COLO829 (cell line): ENCODE data around the gene TNS1.
A peak's percentile ranks its signal among the peaks of the same experiment; 100 is the strongest.

Experiments used
- DNase-seq: peaks from one replicate; pipeline ENCODE4 v3.0.0; 2012; ENCODE audit warnings: low spot score

The TNS1 gene

DNA sequence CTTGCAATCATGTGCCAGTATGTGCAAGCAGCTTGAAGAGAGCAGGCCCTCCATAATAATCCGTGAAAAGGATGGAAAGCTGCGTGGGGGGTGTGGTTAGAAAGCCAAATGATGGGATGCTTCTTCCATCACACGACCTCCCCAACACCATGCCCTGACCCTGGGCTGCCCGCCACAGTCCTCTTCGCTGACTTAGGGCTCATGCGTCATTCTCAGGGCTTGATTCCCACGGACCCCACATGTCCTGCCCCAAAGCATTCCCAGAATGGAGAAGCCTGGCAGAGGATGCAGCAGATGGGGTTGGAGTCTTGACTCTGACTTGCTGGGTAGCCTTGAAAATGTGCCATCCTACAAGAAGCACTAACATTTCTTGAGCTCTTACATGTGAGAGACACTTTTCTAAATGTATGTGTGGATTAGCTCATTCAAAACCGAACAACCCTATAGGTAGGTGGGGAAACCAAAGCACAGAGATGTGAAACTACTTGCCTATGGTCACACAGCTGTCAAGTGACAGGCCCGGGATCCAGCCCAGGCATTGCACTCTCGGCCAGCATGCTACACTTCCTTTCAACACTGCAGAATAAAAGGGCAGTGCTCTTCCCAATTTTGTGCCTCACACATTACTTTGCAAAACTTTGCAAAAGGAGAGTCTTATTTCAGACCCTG, 3.7 kb downstream of the TNS1 start:
- DNase-seq: no peak

DNA sequence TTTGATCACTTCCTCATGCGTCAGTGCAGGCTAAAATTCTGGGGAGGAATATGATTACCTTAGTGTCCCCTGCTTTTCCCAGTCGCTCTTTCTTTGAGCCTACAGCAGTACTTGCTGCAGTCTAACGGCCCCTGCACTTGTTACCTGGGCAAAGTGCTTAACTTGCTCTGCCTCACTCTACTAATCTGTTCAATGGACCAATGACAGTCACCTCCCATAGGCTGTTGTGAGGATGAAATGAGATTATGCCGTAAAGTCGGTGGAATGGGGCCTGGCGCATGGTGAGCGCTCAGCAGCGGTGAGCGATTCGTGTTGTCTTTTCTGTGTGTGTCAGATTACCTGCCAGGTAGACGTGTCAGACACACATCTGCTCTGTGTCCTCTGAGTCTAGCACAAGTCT, 5.3 kb downstream of the TNS1 start:
- DNase-seq: no peak

DNA sequence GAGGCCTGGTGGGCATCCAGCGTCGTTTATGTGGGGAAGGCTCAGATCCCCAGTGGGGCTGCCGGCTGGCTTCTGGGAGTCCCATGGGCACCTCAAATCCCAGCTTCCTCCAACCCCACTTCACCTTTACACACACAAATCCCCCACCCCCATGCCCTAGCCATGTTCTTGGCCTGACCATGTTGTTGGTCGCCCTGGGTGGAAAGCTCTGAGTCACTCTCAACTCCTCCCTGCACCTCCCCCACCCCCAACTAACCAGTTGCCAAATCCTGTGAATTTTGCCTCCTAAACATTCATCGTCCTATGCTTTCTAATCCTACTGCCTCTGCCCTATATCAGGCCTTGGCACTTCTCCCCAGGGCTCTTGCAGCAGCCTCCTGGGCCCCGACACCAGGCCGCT, 6.4 kb downstream of the TNS1 start:
- DNase-seq: no peak

DNA sequence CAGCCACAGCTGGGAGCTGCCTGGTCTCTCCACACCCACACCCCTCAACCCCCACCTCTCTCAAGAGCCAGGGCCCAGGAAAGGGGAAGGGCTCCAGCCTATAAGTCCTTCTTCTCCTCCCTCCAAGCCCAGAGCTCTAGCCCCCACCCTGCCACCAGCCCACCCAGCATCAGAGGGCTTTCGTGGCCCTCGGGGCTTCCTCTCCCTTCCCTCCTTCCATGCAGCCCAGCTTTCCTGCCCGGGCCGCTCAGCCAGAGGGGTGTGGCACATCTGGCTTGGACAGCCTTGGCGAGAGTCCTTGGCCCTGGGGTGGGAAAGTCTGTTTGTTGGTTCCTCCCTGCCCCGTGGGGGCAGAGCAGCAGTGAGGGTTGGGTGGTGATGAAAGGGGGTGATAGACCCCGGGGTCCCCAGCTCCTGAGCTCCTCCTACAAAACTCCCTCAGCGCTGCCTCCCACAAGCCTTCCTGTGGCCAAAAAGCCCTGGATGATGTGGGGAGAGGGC, 7.0 kb downstream of the TNS1 start:
- DNase-seq: no peak

DNA sequence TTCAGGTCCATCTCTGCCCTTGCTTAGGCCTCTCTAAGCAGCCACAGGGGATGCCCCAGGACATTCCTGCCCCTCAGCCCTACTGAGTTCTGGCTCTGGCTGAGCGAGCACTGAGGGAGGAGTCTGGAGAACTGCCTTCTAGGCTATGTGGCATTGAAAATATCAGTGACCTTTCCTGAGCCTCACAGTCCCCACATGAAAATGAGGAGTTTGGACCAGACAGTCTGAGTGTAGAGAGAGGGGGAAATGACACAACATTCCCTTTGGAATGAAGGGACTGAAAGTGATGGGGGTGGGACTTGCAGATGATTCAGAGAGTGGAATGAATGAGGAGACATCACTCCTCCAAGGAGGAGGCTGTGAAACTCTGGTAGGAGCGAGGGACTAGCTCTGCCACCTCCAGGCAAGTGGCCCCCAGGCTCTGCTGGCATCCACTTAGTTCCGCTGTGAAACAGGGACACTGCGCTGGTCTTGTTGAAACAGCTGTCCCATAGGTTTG, 8.0 kb downstream of the TNS1 start:
- DNase-seq: no peak

DNA sequence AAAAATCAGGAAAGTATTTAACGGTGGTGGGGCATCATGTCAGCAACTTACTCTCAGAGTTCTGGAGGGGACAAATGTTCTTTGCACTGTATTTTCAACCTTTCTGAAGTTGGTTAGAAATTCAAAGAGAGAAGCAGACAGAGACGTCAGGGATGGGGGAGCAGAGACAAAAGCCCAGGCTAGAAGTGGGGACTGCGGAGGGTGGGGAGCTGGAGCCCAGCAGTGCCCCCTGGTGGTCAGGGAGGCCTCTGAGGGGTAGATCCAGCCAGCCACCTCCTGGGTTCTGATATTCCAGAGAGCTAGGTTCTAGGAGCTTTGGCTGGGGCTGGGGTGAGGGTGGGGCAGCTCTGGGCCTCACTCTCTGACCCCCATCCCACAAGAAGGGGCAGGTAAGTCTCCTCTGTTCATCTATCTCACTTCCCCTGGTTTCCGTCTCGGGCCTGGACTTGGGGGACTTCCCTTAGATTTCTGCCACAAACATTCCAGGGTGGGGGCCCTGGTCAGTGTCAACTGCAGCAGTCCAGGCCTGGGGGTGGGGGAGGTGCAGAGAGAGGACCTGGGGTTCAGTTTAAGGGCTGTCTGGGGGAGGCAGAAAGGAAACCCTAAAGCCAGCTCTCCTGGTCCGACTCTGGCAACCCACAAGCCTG, 8.9 kb downstream of the TNS1 start:
- DNase-seq: no peak

DNA sequence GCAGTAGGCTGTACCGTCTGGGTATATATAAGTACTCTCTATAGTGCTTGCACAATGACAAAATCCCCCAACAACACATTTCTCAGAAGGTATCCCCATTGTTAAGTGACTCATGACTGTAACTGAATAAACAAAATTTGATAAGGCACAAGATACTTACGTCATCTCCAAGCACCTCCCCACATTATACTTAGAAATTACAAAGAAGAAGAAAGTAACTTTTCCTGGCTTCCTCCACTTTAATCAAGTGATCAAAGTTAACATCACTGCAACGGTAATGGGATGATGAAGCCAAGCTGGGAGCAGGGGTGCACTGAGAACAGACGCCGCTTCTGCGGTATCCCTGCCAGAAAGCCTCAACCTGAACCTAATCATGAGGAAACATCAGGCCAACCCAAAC, 9.7 kb downstream of the TNS1 start:
- DNase-seq: no peak

DNA sequence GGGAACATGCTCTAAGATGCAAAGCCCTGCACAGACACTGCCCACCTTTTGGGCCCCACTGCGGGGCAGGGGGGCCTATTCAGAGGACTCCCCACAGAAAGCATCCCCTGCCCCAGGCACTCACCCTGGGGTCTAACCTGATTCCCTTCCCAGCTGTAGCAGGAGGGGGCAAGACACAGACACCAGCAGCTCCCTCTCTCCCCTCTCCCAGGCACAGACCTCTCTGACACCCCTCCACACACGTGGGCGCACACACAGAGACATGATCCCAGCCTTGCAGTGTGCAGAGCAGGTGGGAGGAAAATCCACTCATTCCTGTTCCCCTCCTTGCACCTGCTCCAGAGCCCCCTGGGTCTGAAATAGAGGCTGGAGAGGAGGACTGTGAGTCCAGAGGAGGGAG, 10.7 kb downstream of the TNS1 start:
- no peak for DNase-seq

DNA sequence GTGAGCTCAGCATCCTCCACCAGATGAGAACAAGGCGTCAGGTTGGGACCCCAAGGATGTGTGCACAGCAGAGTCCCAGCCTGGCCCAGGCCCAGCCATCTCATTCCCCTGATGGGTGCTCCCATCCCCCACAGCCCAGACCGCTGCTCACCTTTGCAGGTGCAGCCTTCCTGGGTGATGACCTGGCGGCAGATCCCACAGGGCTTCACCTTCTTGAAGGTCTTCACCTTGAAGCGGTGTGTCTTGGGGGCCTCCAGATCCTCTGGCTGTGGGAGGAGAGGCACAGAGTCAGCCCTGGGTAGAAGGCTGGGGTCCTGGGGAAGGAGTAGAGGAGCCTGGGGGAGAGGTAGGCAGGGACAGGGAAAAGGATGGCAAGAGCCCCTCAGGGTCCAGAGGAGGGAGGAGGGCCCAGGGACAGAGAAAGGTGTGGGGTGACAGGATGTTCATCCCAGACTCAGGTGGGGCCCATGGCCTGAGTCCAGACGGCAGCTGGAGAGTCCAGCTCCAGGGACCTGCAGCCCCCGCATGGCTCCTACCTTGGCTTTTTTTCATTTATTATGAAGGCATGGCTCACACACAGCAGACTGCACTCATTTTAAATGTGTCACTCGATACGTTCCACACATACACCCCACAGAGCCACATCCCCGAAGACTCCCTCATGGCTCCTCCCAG, 11.9 kb downstream of the TNS1 start:
- no peak for DNase-seq

DNA sequence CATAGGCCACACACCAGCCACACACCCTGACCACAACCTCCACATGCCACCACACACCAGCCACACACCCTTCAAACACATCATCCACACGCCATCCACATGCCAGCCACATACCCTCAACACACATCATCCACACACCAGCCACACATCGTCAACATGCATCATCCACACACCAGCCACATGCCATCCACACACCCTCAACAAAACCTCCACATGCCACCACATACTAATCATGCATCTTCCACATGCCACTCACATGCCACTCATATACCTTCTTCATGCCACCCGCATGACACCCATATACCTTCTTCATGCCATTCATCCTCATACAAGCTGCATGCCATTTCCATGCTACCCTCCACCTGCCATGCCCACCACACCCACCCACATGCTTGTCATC, 12.4 kb downstream of the TNS1 start:
- no peak for DNase-seq

DNA sequence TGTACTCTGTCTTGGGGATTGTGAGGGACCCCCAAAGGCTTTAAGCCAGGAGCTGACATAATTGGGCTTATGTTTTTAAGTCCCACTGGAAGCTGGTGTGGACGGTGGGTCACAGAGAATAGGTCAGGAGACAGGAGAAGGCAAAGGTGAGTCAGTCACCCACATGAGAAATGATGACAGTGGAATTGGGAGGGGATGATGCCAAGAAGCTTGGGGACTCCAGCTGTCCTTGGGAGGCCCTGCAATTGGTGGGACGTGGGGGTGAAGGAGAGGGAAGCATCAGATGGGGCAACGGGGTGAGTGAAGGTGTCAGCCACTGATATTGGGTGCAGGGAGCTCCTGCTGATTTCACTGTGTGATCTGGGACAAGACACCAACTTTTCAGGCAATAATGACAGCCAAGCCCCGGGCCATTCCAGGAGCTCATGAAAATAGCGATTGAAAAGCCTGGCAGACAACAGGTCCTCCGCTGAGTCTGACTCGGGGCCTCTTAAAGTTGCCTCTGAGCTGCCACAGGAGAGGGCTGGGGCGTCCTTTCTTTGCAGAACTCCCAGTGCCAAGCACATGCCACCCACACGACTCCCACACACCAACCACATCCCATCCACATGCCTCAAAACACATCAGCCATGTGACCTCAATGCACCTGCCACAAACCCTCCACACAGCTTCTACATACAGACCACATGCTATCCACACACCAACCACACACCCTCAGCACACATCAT, 13.4 kb downstream of the TNS1 start:
- no peak for DNase-seq

DNA sequence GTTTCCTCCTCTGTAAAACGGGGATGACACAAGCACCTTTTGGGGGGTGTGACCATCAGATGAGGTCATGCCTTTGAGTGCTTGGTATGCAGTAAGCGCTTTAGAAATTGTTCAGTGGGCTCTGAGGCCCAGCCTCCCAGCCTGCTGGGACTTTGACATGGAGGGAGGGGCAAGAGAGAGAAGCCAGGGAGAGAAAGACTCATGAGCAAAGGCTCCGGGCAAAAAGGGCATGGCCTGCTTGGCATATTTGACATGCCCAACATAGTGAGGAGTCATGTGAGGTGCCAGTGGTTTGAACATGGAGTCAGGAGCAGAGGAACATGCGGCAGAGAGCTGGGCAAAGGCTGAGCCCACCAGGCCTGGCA, 14.0 kb downstream of the TNS1 start:
- DNase-seq: no peak

DNA sequence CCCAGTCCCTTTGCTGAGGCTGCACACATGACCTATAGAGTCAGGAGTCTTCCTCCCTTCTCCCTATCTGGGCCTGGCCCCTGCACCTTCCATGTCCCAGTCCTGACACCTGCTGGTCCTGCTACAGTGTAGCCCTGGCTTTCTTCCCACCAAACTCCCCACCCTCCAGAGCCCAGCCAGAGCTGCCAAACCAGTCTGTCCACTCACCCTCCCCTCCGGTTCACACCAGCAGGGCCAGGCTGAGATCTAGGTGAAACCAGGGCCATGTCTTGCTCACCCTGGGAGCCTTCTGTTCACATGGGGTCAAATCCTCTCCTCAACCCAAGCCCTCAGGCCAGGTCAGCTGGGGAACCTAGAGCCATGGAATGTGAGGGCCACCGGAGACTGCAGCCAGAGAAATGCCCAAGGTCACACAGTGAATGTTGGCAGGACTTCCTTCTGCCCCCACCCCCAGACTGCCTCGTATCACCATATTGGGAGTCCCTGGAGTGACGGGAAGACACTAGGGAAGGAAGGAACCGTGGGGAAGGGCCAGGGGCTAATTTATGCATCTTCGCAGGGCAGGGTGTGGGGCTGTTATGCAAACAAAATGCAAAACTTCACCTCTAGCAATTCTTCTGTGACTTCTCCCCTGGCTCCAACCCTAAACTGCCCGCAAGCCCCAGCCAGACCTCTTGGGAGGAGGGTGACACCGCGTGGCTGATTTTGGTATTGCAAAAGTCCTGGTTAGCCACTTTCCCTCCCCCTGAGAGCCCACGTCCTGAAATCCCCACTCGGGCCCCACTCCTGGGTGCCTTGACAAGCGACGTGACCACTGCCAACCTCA, 14.6 kb downstream of the TNS1 start:
- DNase-seq: peak; percentile 69

DNA sequence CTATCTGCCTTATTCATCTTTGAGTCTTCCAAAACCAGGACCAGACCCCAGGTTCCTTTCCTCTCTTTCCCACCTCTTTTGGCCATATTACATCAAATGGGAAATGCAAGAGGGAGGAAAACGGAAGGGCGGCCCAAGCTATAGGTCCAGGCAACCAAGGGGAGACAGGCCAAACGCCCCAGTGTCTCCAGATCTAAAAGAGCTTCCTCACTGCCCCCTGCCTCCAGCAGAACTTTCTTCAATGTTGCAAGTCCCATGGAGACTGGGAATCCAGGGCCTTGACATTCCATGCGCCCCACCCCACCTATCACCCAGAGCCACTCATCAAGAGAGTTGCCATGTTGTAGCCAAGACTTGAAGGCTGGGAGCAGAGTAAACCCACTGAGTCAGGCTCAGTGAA, 15.4 kb downstream of the TNS1 start:
- no peak for DNase-seq

DNA sequence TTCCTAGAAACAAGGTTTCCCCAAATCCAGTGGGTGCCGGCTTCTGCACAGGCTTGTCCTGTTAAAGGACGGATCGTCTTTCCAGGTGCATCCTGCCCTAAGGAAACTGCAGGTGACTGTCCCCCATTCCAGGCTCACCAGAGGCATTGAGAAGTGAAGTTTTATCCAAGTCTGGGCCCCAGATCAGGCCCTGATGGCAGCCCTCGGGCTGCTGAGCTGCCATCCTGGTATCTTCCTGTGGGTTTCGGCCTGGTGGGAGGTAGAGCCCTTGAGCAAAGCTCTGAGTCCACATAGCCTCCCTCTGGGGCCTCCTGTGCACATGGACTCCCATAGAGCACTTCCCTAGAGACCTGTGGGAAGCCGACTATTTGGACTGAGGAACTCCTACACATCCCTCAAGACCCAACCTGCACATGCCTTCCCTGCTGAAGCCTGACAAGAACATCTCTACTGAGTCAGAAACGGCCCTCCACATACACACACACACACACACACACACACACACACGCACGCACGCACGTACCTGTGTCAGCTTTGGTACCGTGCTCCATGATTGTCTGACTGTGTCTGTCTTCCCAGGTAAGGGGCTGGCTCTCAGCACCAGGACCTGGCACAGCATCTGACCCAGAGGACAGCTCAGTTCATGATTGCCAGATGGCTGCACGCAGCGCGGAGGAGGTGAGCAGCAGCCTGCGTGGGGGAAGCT, 16.4 kb downstream of the TNS1 start:
- DNase-seq: no peak

DNA sequence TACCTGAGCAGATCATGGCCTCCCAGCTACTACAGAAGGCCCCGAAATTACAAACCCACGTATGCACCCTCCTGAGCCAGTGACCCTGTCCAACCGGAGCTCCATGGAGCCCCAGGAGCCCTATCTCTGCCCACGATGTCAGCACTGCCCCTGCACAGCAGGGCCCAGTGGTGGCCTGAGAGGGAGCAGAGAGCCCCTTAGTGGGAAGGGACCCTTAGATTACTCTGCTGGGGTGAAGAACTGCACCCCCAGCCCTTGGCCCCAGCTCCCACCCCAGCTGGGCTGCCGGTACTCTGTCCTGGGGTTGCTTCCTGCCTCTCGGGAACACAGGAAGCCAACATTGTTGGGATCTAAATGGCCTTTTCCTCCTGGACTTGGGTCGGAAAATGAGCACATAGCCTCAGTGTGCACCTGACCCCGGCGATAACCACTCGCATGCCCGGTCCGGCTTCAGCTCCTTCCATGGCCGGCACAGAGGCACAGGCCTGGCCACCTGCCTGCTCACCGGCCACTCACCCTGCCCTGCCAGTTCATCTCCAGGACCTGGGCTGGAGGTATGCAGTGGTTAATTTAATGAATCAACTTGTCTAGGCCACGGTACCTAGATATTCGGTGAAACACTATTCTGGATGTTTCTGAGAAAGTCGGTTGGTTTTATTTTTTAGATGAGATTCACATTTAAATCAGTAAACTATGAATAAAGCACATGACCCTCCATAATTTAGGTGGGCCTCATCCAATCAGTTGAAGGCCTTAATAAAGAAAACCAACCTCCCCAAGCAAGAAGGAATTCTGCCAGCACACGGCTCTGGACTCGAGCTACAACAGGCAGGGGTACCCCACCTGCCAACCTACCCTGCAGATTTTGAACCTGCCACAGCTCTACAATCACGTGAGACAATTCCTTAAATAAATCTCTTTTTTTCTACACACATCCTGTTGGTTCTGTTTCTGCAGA, 19.2 kb downstream of the TNS1 start:
- DNase-seq: no peak

DNA sequence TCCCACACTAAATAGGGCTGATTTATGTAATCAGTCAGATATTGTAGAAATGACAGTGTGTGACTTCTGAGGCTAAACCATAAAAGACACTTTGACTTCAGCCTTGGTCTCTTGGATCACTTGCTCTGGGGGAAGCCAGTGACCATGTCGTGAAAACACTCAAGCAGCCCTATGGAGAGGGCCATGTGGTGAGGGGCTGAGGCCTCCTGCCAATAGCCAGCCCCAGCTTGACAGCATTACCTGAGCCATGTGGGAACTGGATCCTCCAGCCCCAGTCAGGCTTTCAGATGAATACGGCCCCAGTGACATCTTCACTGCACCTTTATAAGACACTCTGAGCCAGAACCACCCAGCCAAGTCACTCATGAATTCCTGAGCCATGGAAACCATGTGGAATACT, 20.8 kb downstream of the TNS1 start:
- DNase-seq: no peak

DNA sequence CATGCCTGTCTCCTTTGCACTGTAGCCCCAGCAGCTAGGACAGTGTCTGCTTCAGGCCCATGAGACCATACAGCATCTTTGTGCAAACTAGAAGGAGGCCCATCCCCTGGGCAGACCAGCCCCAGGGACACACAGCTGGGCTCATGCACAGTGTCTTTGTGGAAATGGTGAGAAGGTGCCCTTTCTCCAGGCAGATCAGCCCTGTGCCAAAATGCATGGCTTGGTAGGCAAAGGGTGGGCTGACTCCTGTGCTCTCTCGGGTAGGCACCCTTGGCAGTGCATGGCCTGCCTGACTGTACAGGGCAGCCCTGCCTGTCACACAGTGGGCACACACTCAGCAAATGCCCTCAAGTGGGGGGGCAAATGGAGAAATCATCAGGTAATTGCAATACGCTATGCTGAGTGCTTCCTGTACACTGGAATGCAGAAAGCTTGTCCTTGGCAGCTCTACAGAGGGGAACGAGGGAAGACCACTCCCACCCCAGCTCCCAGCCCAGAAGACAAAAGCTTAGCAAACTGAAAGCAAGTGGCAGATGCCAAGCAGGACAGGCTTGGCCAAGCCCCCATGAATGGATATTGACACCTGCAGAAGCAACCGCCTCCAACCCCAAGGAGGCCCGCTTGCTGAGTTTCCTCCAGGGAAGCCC, 21.6 kb downstream of the TNS1 start:
- no peak for DNase-seq

DNA sequence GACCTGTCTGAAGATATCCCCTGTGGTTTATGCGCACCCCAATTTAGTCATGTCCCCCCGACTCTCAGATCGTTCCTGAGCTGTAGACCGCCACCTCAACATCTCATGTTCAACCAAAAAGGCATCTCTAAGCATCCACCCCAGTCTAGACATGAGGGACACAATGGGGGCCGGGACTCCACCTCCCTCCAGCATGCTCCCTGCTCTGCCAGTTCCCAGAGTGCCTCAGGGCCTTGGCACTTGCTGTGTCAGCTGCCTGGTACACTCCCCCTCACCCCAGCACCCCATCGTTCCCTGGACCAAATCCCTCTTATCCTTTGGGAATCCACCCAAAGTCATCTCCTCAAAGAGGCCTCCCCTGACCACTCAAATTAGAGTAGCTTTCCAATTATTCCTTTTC, 22.2 kb downstream of the TNS1 start:
- no peak for DNase-seq
